Left lobe of liver (tissue), 2 donors: Measurements from ENCODE around the gene ZNF620. TPM values are rescaled to one million over a fixed set of nuclear protein-coding genes. Genes with fewer than 3 reads are reported as not detected.
"Not testable (repeated sequence)": the region's sequence is repeated elsewhere in the genome, so short reads cannot be mapped to it uniquely, and the experiment has no call there.

Source experiments
- ATAC-seq: fragments of 200-7000 bp; cut with Tn5 transposase; one replicate; pipeline ENCODE4 v1.9.1; 2020; ENCODE audit warnings: mild to moderate bottlenecking, moderate library complexity
- DNase-seq: peaks from one replicate; pipeline ENCODE4 v3.0.0-alpha.2; 2020; ENCODE audit warnings: low spot score
- total RNA-seq: library from RNA; stranded (reverse); gene quantifications from one replicate; pipeline ENCODE4 v1.2.1, GENCODE V29; 2021
- donor health status: DM: no; HTN: no; CAD: no; lungs with moderate emphysema.
- donor health status: DM: no; HTN: yes; CAD: no.

ZNF620 gene
- total RNA-seq, 1 donor from 2014 or later = 1.0 TPM

- no peak for ATAC-seq
- no peak for DNase-seq
Measured at GRCh38 chr3:40499952-40500351, 5.9 kb upstream of the ZNF620 start.

GRCh38 chr3:40502034-40502433, 3.8 kb upstream of the ZNF620 start:
- DNase-seq (no peak), ATAC-seq (no peak)

- ATAC-seq (no peak), DNase-seq (no peak)
Measured at GRCh38 chr3:40504636-40505430, 1.0 kb upstream of the ZNF620 start.

GRCh38 chr3:40511031-40511718, 5.3 kb downstream of the ZNF620 start:
- DNase-seq (no peak), ATAC-seq (no peak)

GRCh38 chr3:40516201-40516600, 10.4 kb downstream of the ZNF620 start:
- ATAC-seq = no peak
- no peak for DNase-seq

GRCh38 chr3:40518067-40518466, 12.2 kb downstream of the ZNF620 start:
- no peak for ATAC-seq
- no peak for DNase-seq

- ATAC-seq (no peak), DNase-seq (no peak)
Measured at GRCh38 chr3:40518848-40519247, 13.0 kb downstream of the ZNF620 start.

- ATAC-seq (no peak), DNase-seq (no peak)
Measured at GRCh38 chr3:40521254-40521653, 15.4 kb downstream of the ZNF620 start.

- DNase-seq (no peak), ATAC-seq (peak; percentile 12)
Measured at GRCh38 chr3:40523781-40524180, 17.9 kb downstream of the ZNF620 start.

GRCh38 chr3:40524222-40524567, 18.4 kb downstream of the ZNF620 start:
- peak; percentile 9 for ATAC-seq
- DNase-seq = no peak

- peak; percentile 99 for ATAC-seq
- DNase-seq = peak; percentile 93
Measured at GRCh38 chr3:40524568-40525285, 18.9 kb downstream of the ZNF620 start, which contains the start of gene ZNF621. ZNF621 (plus strand) TSS chr3:40524960; CDS start chr3:40525841, 881 bp downstream.

GRCh38 chr3:40528426-40528825, 22.6 kb downstream of the ZNF620 start:
- ATAC-seq (no peak), DNase-seq (no peak)

- ATAC-seq = no peak
- no peak for DNase-seq
Measured at GRCh38 chr3:40532252-40532651, 26.4 kb downstream of the ZNF620 start.

GRCh38 chr3:40534283-40534682, 28.4 kb downstream of the ZNF620 start:
- ATAC-seq (no peak), DNase-seq (no peak)

- ATAC-seq (no peak), DNase-seq (no peak)
Measured at GRCh38 chr3:40546816-40547215, 41.0 kb downstream of the ZNF620 start.

- ATAC-seq (no peak), DNase-seq (no peak)
Measured at GRCh38 chr3:40550167-40550566, 44.3 kb downstream of the ZNF620 start.

- ATAC-seq (no peak), DNase-seq (no peak)
Measured at GRCh38 chr3:40557575-40558161, 51.8 kb downstream of the ZNF620 start.

- not testable (repeated sequence) for DNase-seq, ATAC-seq
Measured at GRCh38 chr3:40562482-40562881, 56.6 kb downstream of the ZNF620 start.

- not testable (repeated sequence) for ATAC-seq, DNase-seq
Measured at GRCh38 chr3:40565629-40566028, 59.8 kb downstream of the ZNF620 start.

GRCh38 chr3:40566694-40567093, 60.9 kb downstream of the ZNF620 start:
- DNase-seq = no peak
- ATAC-seq = no peak
